ENCODE measurements around the gene BMP8A.

BMP8A gene

DNA sequence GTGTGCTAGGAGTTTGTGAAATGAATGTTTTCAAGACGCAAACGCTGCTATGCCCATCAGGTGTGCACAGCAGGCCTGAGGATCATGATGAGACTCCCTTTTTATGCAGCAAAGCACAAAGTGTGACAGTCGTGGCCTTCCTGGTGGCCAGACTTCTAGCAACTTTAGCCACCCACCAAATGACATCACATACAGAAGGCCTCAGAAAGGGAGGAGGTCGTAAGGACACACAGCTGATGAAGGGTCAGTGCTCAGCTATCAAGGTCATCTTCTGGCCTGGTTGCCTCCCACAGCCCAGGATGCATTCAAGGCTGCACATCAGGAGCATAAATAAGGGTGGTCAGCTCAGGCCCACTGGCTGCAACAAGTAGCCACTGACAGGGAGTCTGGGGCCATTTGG is 36.6 kb downstream of the BMP8A start:
- DNase-seq, result no peak

DNA sequence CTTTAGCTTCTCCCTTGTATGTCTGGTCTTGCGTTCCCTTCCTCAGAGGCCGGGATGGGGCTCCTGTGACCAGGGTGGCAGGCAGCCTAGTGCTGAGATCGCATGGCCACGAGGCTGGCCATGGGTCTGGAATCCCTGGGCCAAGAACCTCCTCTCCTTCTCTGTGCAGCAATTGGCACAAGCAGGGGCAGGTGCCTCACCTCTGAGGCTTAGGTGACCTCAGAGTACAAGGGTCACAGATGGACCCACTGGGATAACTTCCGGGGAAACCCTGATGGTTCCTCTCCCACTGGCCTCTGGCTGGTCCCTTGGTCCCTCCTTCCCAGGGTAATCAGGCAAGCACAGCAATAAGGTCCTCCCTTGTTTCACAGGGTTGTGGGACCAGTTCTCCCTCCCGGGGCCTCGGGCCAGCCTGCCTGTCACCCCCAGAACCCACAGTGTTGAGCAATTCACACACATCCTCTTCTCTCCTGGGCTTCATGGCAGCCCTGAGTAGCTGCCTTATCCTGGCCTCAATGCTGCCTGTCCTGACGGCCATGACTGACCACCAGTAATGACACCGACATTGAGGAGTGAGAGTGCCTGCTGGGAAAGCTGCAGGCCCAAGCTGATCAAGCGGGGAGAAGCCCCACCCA is 38.6 kb downstream of the BMP8A start:
- no peak for DNase-seq

DNA sequence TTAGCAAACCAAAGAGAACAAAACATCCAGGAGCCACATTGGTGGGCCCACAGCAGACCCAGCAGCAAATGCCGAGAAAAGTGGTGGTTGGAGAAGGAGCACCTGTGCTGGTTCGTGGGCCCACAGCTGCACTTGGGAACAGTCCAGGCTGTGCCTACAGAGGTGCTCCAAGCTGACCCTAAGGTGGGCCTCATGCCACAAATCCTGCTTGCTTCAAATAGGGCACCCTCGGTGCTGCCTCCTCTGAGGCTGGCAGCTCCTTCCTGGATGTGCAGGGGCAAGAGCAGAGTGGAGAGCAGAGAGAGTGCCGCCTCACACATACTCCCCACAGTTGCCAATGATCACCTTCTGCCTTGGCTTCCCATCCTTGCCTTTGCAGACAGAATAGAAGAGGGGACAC is 40.1 kb downstream of the BMP8A start:
- no peak for DNase-seq

DNA sequence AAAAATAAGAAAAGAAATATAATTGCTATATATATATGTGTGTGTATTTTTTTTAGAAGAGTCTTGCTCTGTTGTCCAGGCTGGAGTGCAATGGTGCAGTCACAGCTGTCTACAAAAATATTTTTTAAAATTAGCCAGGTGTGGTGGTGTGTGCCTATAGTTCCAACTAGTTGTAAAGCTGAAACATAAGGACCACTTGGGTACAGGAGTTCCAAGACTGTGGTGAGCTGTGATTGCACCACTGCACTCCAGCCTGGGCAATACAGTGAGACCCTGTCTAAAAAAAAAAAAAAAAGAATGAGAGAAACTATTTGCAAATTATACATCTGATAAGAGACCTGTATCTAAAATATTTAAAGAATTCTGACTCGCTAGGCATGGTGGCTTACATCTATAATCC is 42.0 kb downstream of the BMP8A start:
- DNase-seq, result no peak

DNA sequence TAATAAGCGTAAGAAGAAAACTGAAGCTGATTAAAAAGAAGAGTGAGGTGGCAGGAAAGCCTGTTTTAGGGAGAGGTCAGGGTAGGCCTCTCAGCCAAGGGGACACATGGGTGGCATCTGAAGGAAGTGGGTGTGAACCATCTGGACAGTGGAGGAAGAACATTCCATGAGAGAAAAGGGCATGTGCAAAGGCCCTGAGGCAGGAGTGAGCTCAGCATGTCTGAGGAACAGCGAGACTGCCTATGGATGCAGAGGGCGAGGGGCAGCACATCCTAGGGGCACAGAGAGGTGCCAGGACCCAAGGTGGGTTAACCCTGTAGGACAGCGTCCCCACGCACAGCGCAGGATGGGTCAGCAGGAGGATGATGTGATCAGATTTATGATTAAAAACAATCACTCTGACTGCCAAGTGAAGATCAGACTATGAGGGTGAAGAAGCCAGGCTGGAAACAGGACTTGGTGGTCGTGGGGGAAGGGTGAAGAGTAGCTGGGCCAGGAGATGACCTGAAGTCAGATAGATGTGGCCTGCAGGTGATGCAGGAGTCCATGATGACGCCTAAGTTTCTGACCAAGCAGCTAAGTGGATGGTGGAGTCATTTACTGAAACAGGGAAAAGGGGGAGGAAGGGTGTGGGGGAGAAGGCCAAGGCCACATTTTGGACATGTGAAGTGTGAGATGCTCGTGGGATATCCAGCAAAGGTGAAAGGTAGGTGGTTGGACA is 47.3 kb downstream of the BMP8A start:
- no peak for DNase-seq

DNA sequence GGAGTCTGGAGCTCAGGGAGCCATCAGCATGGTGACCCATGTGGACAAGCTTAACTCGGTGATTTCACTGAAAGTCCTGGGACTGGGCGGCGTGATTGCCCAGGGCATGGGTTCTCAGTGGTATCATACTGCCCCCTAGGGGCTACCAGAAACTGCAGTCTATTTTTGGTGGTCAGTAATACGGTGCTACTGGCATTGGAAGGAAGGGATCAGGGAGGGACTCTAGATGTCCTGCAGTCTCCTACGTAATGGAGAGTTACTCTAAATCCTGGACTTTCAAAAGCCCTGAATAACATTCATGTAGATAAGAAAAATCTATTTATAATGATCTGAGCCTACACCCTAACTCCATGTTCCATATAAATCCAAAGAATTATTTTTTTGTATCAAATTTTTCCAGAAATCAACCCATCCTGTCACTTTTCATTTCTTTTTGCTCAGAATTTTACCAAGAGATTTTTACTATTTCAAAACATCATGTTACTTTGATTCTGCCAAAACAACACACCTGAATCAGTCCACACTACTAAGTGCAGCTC is 47.9 kb downstream of the BMP8A start:
- DNase-seq, result peak; percentile 41

DNA sequence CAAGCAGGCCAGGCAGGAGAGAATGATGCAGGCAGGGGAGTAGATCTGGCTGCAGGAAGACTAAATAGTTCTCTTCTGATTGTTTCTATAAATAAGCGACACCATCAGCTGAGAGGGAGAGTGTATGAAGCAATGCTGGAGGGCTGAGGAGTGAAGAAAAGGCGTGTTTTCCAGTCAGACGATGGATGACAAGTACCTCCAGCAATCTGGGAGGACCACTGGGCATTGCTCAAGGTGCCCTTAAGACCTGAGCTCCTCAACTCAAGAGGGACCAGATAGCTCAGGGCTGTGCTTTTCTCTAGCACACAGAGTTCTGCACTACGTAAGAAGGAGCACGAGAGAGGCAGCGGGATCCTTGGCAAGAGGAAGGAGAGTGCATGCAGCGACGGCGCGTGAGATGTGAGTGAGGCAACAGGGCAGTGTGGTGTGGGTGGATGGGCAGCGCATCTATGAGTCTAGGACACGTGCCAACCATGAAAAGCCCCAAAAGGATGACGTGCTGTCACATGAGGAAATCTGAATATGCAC is 49.1 kb downstream of the BMP8A start:
- no peak for DNase-seq

DNA sequence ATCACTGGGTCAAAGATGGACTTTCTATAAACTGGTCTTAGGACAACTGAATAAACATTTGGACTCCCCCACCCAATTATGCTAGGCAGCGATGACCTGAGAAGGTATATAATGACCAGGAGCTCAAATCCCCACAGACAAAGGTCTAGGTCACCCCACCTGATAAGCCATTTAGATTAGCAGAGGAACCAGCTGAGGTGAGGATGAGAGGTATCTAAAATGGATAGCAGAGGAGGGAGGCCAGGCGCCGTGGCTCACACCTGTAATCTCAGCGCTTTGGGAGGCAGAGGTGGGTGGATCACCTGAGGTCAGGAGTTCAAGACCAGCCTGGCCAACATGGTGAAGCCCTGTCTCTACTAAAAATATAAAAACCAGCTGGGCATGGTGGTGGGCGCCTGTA is 51.5 kb downstream of the BMP8A start:
- DNase-seq, result no peak

DNA sequence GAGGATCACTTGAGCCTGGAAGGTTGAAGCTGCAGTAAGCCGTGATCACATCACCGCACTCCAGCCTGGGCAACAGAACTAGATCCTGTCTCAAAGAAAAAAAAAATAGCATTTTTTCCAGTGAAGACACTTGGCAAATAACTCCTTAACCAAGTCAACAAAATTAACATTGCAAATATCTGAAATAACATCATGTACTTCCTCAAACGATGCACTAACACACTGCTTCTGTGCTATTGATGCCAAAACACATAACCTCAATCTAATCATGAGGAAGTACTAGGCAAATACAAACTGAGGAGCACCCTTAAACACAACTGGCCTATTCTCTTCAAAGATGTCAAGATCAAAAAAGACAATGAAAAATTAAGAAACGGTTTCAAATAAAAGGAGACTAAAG is 52.9 kb downstream of the BMP8A start:
- DNase-seq, result no peak

DNA sequence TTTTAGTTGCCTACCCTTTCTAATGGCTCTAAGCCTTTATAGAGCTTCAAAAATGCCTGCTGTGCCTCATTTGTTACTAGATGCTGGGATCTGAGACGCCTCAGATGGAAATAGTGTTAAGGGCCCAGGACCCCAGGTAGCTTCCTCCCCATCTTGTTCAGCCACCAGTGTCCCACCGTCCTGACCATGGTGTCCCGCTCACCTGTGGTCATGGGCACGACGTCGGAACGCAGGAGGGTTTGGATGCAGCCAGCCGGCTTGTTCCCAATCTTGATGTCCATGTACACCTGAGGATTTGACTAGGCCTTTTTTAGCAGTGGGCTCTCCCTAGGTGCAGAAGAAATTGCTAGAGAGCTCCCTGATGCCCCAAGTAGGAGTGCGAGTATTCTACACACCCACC is 54.1 kb downstream of the BMP8A start:
- no peak for DNase-seq

DNA sequence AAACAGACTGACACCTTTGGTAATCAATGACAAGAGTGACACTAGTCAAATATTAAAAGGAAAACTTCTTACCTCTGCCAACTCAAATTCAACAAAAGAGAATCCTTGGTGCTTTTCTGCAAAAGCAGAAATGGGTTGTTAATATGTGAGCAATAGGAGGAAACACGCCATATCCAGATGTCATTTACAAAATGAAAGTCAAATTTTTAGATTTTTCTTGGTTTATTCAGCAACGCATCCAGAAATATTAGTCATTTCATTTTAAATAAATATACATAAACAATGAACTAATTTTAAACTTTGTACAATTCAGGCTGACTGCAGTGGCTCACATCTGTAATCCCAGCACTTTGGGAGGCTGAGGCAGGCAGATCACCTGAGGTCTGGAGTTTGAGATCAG is 62.8 kb downstream of the BMP8A start:
- no peak for DNase-seq

DNA sequence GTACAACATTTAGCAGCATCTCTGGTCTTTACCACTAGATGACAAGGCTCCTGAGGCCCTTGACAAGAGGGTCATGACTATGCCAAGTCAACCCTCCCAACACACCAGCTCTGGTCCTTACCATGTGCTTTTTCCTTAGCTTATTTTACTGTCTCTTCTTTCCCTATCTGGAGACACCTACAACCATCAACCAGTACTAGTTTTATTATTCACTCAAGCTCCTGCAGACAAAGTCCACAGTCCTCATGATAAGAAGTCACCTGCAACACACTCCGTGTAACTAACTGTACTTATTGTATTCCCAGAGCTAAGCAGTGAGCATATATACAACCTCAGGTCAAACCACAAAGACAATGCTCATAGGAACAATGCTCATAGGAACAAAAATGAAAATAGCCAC is 69.8 kb downstream of the BMP8A start:
- DNase-seq, result no peak

DNA sequence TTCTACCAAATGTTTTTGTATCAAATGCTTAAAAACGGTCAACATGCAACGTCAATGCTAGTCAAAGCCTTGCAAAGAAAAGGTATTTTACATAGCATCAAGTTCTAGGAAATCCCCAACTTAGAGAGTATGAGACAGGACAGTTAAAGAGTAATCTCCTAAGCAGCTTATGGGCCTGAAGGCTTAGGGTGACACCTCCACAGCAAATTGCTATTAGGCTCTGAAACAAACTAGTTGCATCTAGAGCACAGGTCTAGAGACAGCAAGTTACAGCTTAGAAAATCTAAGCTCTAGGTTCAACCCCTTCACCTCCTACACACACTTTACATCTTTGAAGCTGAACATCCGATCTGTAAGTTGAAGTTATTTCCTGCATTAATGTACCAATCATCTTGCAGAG is 71.5 kb downstream of the BMP8A start:
- no peak for DNase-seq

DNA sequence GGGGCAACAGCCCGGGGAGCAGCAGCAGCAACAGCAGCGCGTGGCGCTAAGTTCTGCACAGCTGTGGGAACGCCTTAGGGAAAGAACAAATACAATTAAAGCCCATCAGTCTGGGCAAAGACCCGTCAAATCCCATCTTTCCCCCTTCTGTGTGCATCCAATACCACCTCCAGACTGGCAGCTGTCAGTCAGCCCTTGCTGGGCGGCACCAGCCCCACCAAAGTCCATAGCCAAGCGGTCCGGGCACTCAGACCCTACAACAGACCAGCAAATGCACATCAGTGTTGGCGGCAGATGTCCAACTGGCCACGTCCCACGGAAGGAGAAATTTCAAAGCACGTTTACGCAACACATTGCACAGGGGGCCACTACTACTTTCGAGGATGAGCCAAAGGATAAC is 72.2 kb downstream of the BMP8A start:
- no peak for DNase-seq

DNA sequence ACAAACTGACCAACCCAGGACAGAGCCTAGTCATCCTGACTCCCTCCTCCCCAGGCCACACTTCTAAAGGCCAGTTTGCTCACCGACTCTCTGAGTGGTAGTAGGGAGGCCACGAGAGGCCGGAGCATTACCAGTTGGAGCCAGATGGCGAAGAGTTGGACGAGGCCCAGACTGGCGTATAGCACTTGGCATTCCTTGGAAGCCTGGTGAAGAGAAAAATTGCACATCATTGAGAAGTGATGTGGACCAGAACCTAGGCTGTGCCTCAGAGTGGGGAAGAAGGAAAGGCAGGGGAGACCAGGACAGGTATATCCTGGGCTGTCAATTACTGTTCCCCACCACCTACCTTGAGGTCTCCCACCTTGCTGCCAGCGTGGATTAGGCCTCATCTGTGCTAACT is 72.9 kb downstream of the BMP8A start:
- no peak for DNase-seq

DNA sequence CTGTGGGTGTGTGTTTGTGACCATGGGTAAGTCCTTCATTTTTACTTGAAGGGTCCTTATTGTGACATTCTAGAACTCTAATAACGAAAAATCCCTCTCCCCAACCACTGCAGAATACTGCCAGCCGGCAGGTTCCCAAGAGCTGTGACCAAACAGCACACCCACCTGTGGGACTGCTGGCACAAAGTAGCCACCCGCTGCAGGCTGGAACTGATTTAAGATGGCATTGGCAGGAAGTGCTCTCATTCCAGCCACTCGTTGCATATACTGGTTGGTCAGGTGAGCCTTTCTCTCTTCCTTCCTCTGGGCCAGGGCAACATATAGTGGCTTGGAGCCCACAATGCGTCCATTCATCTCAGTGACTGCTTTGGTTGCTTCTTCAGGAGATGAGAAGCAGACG is 73.5 kb downstream of the BMP8A start:
- DNase-seq, result no peak

DNA sequence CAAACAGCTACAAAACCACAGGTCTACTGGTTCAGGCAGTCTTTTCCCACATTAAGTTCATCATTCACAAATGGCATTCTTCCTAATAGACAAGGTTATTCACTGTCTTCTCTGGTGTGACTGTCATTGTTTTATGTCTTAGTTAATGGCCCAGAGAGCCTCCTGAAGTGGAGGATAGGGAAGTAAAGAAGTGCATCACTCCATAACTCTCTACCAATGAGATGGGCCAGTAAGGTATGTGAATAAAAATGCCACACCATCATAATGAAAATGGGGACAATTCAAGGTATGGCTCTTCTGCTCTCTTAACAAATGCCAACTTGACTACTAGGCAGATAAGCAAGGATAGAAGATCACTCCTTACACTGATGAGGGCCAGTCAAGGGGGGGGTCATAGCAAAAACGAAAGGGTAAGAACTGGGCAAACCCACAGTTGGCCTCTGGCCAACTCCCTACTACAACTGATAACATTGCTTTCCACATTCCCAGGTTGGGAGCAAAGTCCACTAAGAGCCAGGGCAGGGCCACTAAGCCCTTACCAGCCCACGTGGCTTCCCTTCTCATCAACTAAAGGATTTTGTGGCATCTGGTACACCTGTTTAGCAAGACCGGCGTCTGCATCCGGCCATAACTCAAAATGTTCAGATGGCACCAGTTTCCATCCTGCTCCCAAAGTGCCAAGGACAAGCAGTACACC is 75.2 kb downstream of the BMP8A start:
- no peak for DNase-seq

DNA sequence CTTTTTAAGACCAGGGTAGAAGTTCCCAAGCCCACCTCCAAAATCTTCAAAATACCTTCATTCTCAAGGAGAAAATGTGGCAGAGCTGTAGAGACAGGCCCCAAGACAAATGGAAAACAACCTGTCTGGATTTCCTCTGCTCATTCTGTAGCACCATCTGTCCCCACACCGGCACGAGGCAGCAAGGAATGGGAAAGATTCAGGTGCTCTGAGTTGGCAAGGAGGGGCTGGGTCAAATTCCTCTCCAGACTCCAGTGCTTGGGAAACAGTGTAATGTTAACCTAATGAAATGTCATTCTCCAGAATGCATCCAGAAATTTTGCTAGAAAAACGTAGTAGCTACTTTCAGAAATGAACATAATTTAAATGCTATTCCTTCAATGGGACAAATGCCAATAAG is 75.9 kb downstream of the BMP8A start:
- DNase-seq, result no peak

DNA sequence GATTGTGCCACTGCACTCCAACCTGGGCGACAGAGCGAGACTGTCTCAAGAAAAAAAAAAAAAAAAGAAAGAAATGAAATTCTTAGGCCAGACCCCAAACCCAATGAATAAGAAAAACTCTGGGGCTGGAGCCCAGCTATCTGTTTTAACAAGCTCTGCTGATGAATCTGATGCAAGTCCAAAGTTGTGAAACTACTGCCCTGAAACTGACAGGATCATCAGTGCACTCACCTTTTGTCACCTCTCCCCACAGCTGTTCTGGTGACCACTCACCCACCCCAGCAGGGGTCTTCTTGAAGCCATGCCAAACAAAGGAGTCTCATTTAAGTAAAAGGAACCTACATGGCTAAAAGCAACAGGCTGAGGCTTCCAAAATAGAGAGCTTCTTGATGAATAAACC is 76.8 kb downstream of the BMP8A start:
- no peak for DNase-seq

DNA sequence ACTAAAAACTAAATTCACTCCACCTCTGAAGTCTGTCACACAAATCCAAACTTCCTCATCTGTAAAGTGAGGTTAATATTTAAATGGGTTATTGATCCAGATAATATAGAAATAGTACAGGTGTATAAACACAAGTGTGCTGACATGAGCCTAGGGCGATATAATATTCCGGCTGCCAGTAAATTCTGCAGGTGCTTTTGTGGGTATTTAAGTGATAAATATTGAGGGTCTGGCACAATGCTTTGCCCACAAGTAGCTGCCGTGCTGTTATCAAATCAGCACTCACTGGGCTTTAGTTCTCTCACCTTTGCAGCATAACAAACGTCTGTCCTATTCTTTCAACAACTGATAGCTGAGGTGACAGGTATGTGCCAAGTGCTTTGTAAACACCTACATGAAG is 77.6 kb downstream of the BMP8A start:
- no peak for DNase-seq

DNA sequence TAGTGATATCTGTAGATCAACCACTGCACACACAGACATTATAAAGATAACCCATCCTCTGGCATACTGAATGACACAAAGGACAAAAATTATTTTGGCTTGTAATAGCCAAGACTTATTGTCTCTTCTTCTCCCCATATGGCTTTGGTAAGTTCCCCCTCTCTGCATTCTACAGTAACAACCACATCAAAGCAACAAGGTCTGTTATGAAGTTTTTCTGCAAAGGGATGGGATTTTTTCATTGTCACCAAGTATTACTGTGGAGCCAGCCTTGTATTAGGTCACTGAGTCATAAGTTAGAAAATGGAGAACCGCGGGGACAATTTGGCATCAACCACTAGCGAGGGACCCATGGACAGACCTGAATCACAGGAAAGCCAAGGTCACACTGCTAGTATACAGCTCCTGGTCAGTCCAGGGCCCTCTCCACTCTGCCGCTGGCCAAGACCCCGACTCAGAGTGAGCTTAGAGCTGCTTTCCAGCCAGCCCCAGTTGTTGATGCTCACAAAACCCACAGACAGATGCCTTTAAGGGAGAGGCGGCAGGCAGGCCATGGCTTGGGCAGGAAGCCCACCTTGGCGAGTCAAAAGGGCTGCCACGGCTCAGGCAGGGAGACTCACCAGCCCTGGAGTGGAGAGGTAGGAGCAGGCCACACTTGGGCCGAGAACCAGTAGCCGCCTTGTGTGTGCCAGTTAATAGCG is 79.2 kb downstream of the BMP8A start:
- DNase-seq, result no peak

DNA sequence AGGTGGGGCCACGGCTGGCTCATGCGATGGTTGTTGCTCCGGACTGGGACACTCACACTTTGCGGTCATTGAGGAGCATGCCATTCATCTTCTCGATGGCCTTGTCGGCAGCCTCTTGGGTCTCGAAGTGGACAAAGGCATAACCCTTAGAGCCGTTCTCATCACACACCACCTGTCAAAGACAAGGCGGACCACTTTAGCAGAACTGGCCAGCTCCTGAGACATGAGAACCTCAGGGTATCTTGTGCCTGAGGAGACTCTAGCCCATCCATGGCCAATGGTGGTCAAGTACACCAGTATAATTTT is 79.7 kb downstream of the BMP8A start:
- DNase-seq, result no peak

DNA sequence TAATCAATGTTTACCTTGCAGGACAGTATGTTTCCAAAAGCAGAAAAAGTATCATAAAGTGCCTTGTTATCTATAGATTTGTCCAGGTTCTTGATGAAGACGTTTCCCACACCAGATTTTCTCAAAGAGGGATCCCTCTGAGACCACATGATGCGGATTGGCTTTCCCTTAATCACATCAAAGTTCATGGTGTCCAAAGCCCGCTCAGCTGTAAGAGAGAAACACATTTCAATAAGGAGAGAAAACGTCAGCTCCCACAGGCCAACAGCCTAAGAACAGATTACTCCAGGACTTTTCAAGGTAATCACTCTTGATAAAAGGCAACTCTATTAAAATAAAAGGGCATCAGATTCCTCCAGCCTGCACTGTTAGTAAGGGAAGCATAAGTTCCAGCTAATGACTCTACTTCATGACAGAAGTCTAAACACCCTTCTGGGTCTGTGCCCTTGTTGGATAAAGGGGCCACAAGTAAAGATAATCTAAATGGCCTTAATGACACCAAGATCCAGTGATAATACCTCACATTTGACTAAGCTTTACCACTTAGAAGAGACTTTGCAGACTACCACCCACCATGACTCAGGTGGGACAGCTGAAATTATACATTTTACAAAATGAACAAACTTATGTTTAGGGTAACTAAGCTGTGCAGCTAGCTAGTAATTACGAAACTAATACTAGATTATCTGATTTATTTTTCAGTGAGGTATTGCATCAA is 81.1 kb downstream of the BMP8A start:
- DNase-seq, result no peak

Data from 8988T (cell line).